PC-3 (cell line): Measurements from ENCODE around the gene BACE1. TPM values are rescaled to one million over a fixed set of nuclear protein-coding genes. Genes with fewer than 3 reads are reported as not detected.

Experiments used
- ATAC-seq: fragments of 200-7000 bp; cut with Tn5 transposase; 2 replicates; pipeline ENCODE4 v1.9.1; 2020; ENCODE audit warnings: mild to moderate bottlenecking, moderate library complexity
- BruUV-seq: library from RNA; stranded (reverse); fragments of 400-500 nt; replicated peaks from 2 replicates; lab custom pipeline; 2021; lab: Mats Ljungman, UMichigan
- CTCF ChIA-PET: fragments of 300-600 bp; sonication (Branson Sonifier 250); formaldehyde crosslinking; loops from one replicate; lab custom pipeline; 2022; ENCODE audit warnings: antibody characterized with exemption; lab: Charles Lee
- POLR2A ChIA-PET: fragments of 300-600 bp; sonication (Branson Sonifier 250); formaldehyde crosslinking; loops from one replicate; lab custom pipeline; 2022; ENCODE audit warnings: antibody characterized with exemption; ENCODE audit not compliant: unreplicated experiment; lab: Charles Lee
- DNase-seq: peaks from one replicate; pipeline ENCODE4 v3.0.0-alpha.2; 2015
- H2AFZ ChIP-seq: fragments of 300-600 bp; sonication (generic); 2 replicates; pipeline ENCODE4 v1.6.0; 2016; ENCODE audit warnings: antibody characterized with exemption, low read length
- H3F3A ChIP-seq: fragments of 300-600 bp; sonication (generic); one replicate; pipeline ENCODE4 v1.6.0; 2017; ENCODE audit warnings: antibody characterized with exemption, low read length, control low read depth, mild to moderate bottlenecking; ENCODE audit not compliant: unreplicated experiment
- H3K27ac ChIP-seq: fragments of 300-600 bp; sonication (generic); 2 replicates; pipeline ENCODE4 v1.5.1; 2016; ENCODE audit warnings: mild to moderate bottlenecking, low read length
- H3K27me3 ChIP-seq: fragments of 300-600 bp; sonication (generic); 2 replicates; pipeline ENCODE4 v1.6.1; 2016; ENCODE audit warnings: low read length, mixed read lengths
- H3K36me3 ChIP-seq: fragments of 300-600 bp; sonication (generic); 2 replicates; pipeline ENCODE4 v1.6.1; 2016; ENCODE audit warnings: low read depth, mixed run types, low read length, mixed read lengths
- H3K4me1 ChIP-seq: fragments of 300-600 bp; sonication (generic); 2 replicates; pipeline ENCODE4 v1.5.1; 2016; ENCODE audit warnings: low read length; ENCODE audit not compliant: insufficient read depth
- H3K4me2 ChIP-seq: fragments of 300-600 bp; sonication (generic); 2 replicates; pipeline ENCODE4 v1.6.0; 2016; ENCODE audit warnings: low read length
- H3K4me3 ChIP-seq: fragments of 300-600 bp; sonication (generic); 2 replicates; pipeline ENCODE4 v1.5.1; 2016; ENCODE audit warnings: mild to moderate bottlenecking, low read length, mixed read lengths
- H3K79me2 ChIP-seq: fragments of 300-600 bp; sonication (generic); 2 replicates; pipeline ENCODE4 v1.6.1; 2017; ENCODE audit warnings: low read length, mixed read lengths
- H3K9ac ChIP-seq: fragments of 300-600 bp; sonication (generic); 2 replicates; pipeline ENCODE4 v1.6.0; 2016; ENCODE audit warnings: mild to moderate bottlenecking, low read length
- H3K9me2 ChIP-seq: fragments of 300-600 bp; sonication (generic); replicated peaks from 2 replicates; pipeline ENCODE4 v1.6.1; 2016; ENCODE audit warnings: mixed run types, low read length, mixed read lengths
- H3K9me3 ChIP-seq: fragments of 300-600 bp; sonication (generic); 2 replicates; pipeline ENCODE4 v1.6.1; 2016; ENCODE audit warnings: low read length, mixed read lengths
- H4K20me1 ChIP-seq: fragments of 300-600 bp; sonication (generic); 2 replicates; pipeline ENCODE4 v1.6.1; 2016; ENCODE audit warnings: low read length, mixed read lengths
- CTCF ChIP-seq: fragments of 300-600 bp; sonication (generic); conservative IDR thresholded peaks from 2 replicates; pipeline ENCODE4 v1.5.1; 2017; ENCODE audit warnings: antibody characterized with exemption, low read depth, mild to moderate bottlenecking, low read length
- EZH2 ChIP-seq: fragments of 300-600 bp; sonication (generic); IDR thresholded peaks from one replicate; pipeline ENCODE4 v1.6.1; 2017; ENCODE audit warnings: antibody characterized with exemption, mild to moderate bottlenecking, low read length; ENCODE audit not compliant: unreplicated experiment
- EZH2phosphoT487 ChIP-seq: fragments of 300-600 bp; sonication (generic); IDR thresholded peaks from 2 replicates; pipeline ENCODE4 v1.6.1; 2018; ENCODE audit warnings: mild to moderate bottlenecking, antibody characterized with exemption, low read length, borderline replicate concordance
- intact Hi-C: fragments of 100-400 bp; cut with micrococcal nuclease; formaldehyde crosslinking; loops from 2 replicates; pipeline ENCODE4 v1.9.0; 2023
- total RNA-seq: library from RNA; depleted of rRNA; stranded (reverse); fragments of >200 nt; gene quantifications from 2 replicates; pipeline ENCODE4 v1.2.3, GENCODE V29; 2014

The BACE1 gene
- total RNA-seq, 1 experiment from 2014 or later, result 16.8 TPM

- DNase-seq (peak; percentile 23), ATAC-seq (peak; percentile 76)
- Histone ChIP-seq H3K4me1 (peaks cover 36% of the 10 kb centered on the region), H3K27me3 (no peaks in the 10 kb centered on the region), H3K27ac (peak overlapping the region; percentile 37), H3K9ac (no peak overlapping the region), H3K79me2 (no peaks in the 10 kb centered on the region), H3K9me3 (no peaks in the 10 kb centered on the region), H3K4me2 (0 out of 2 replicates have a peak overlapping the region, but pooled peaks have one; percentile 5), H3K9me2 (no peaks in the 10 kb centered on the region), H3K4me3 (no peak overlapping the region), H4K20me1 (no peaks in the 10 kb centered on the region; the same call in 1 of the 2 replicates), H3F3A (peaks cover 8% of the 10 kb centered on the region), H3K36me3 (no peaks in the 10 kb centered on the region), H2AFZ (no peak overlapping the region)
- no peak for TF ChIP-seq CTCF
- no peak for TF ChIP-seq EZH2phosphoT487
- no peak for TF ChIP-seq EZH2
- no TSS peak for BruUV-seq
- CTCF ChIA-PET, result interaction anchor here (0.7 kb wide), 1 partner anchor 13 kb away, joined by 7 read pairs; no protein-coding TSS in a partner anchor
- intact Hi-C loops, result no loop called here
- POLR2A ChIA-PET, result interaction anchor here (0.5 kb wide), 1 partner anchor 27 kb away, joined by 3 read pairs; no protein-coding TSS in a partner anchor
Measured at GRCh38 chr11:117255966-117256365, 60.1 kb downstream of the BACE1 start.

GRCh38 chr11:117251506-117251905 lies 64.5 kb downstream of the BACE1 start:
- intact Hi-C loops, result no loop called here
- Histone ChIP-seq H3K27me3 (no peaks in the 10 kb centered on the region), H3K9ac (no peak overlapping the region), H3F3A (no peaks in the 10 kb centered on the region), H3K4me2 (no peak overlapping the region), H4K20me1 (no peaks in the 10 kb centered on the region), H3K79me2 (no peaks in the 10 kb centered on the region), H3K4me3 (no peak overlapping the region), H3K9me2 (no peaks in the 10 kb centered on the region), H3K4me1 (peaks cover 10% of the 10 kb centered on the region), H3K9me3 (no peaks in the 10 kb centered on the region), H2AFZ (no peak overlapping the region), H3K36me3 (peaks cover 7% of the 10 kb centered on the region; the same call in 1 of the 2 replicates), H3K27ac (no peak overlapping the region)
- TF ChIP-seq CTCF (no peak), EZH2phosphoT487 (no peak), EZH2 (no peak)
- ATAC-seq, result no peak
- DNase-seq, result no peak
- CTCF ChIA-PET, result no interaction called here
- POLR2A ChIA-PET, result no interaction called here
- BruUV-seq, result no TSS peak

GRCh38 chr11:117249571-117249970 lies 66.5 kb downstream of the BACE1 start:
- Histone ChIP-seq H3K9me3 (no peaks in the 10 kb centered on the region), H3K4me1 (no peaks in the 10 kb centered on the region), H3K27me3 (no peaks in the 10 kb centered on the region), H3K36me3 (peaks cover 15% of the 10 kb centered on the region; the same call in 1 of the 2 replicates), H2AFZ (no peak overlapping the region), H3K9me2 (no peaks in the 10 kb centered on the region), H4K20me1 (no peaks in the 10 kb centered on the region), H3K79me2 (no peaks in the 10 kb centered on the region), H3K4me3 (no peak overlapping the region), H3K27ac (no peak overlapping the region), H3K4me2 (no peak overlapping the region), H3F3A (no peaks in the 10 kb centered on the region), H3K9ac (no peak overlapping the region)
- TF ChIP-seq CTCF (no peak), EZH2 (no peak), EZH2phosphoT487 (no peak)
- ATAC-seq (no peak), DNase-seq (no peak)
- intact Hi-C loops, result no loop called here
- ChIA-PET CTCF (no interaction called here), POLR2A (no interaction called here)
- BruUV-seq, result no TSS peak
